RWPE2 (cell line): Measurements from ENCODE around the gene ME2.
A peak's percentile ranks its signal among the peaks of the same experiment; 100 is the strongest.

Experiments used
- ATAC-seq: fragments of 200-7000 bp; cut with Tn5 transposase; 3 replicates; pipeline ENCODE4 v1.9.1; 2021; ENCODE audit warnings: low read depth
- DNase-seq: peaks from one replicate; pipeline ENCODE4 v3.0.0-alpha.2; 2020; ENCODE audit warnings: low spot score
- H3K27ac ChIP-seq: fragments of 450-650 bp; 2 replicates; pipeline ENCODE4 v1.5.1; 2017; ENCODE audit warnings: mild to moderate bottlenecking; ENCODE audit not compliant: poor library complexity, severe bottlenecking
- H3K27me3 ChIP-seq: fragments of 250-450 bp; sonication (Bioruptor Pico); 2 replicates; pipeline ENCODE4 v1.5.1; 2021; ENCODE audit warnings: mild to moderate bottlenecking, moderate library complexity; ENCODE audit not compliant: insufficient read depth, poor library complexity, severe bottlenecking
- H3K36me3 ChIP-seq: fragments of 250-450 bp; sonication (Bioruptor Pico); 2 replicates; pipeline ENCODE4 v1.5.1; 2020; ENCODE audit warnings: low read depth, mild to moderate bottlenecking, moderate library complexity
- H3K4me1 ChIP-seq: fragments of 250-450 bp; sonication (Bioruptor Pico); 2 replicates; pipeline ENCODE4 v1.5.1; 2021; ENCODE audit warnings: mild to moderate bottlenecking, moderate library complexity; ENCODE audit not compliant: insufficient read depth, poor library complexity, severe bottlenecking
- H3K4me3 ChIP-seq: fragments of 250-450 bp; sonication (Bioruptor Pico); 2 replicates; pipeline ENCODE4 v1.5.1; 2021; ENCODE audit warnings: mild to moderate bottlenecking, moderate library complexity; ENCODE audit not compliant: severe bottlenecking
- H3K9me3 ChIP-seq: fragments of 250-450 bp; sonication (Bioruptor Pico); 2 replicates; pipeline ENCODE4 v1.5.1; 2021; ENCODE audit warnings: mild to moderate bottlenecking, moderate library complexity; ENCODE audit not compliant: severe bottlenecking
- CTCF ChIP-seq: fragments of 450-650 bp; IDR thresholded peaks from one replicate; pipeline ENCODE4 v1.5.1; 2017; ENCODE audit warnings: mild to moderate bottlenecking, moderate library complexity; ENCODE audit not compliant: poor library complexity, severe bottlenecking

The ME2 gene

GRCh38 chr18:50859793-50860555, 18.9 kb upstream of the ME2 start:
- Histone ChIP-seq H3K27ac (no peak overlapping the region), H3K27me3 (no peaks in the 10 kb centered on the region), H3K4me1 (no peaks in the 10 kb centered on the region), H3K9me3 (no peaks in the 10 kb centered on the region), H3K4me3 (no peak overlapping the region), H3K36me3 (no peaks in the 10 kb centered on the region)
- ATAC-seq, result no peak
- TF ChIP-seq CTCF, result no peak
- no peak for DNase-seq

GRCh38 chr18:50861617-50862016, 17.3 kb upstream of the ME2 start:
- Histone ChIP-seq H3K36me3 (no peaks in the 10 kb centered on the region), H3K27ac (no peak overlapping the region), H3K9me3 (no peaks in the 10 kb centered on the region), H3K4me3 (no peak overlapping the region), H3K27me3 (no peaks in the 10 kb centered on the region), H3K4me1 (no peaks in the 10 kb centered on the region)
- ATAC-seq, result no peak
- no peak for DNase-seq
- TF ChIP-seq CTCF, result no peak

- Histone ChIP-seq H3K4me3 (no peak overlapping the region), H3K36me3 (no peaks in the 10 kb centered on the region), H3K4me1 (no peaks in the 10 kb centered on the region), H3K27me3 (no peaks in the 10 kb centered on the region), H3K27ac (no peak overlapping the region), H3K9me3 (no peaks in the 10 kb centered on the region)
- TF ChIP-seq CTCF, result no peak
- ATAC-seq (no peak), DNase-seq (no peak)
Observed at GRCh38 chr18:50862401-50862800, 16.5 kb upstream of the ME2 start.

- Histone ChIP-seq H3K4me1 (peaks cover 10% of the 10 kb centered on the region), H3K27ac (no peak overlapping the region), H3K27me3 (no peaks in the 10 kb centered on the region), H3K36me3 (no peaks in the 10 kb centered on the region), H3K9me3 (no peaks in the 10 kb centered on the region), H3K4me3 (no peak overlapping the region)
- ATAC-seq, result no peak
- no peak for DNase-seq
- no peak for TF ChIP-seq CTCF
Observed at GRCh38 chr18:50863840-50864375, 15.0 kb upstream of the ME2 start.

- Histone ChIP-seq H3K4me3 (no peak overlapping the region), H3K27me3 (no peaks in the 10 kb centered on the region), H3K27ac (no peak overlapping the region), H3K9me3 (no peaks in the 10 kb centered on the region), H3K36me3 (no peaks in the 10 kb centered on the region), H3K4me1 (peaks cover 36% of the 10 kb centered on the region)
- ATAC-seq (0 out of 3 replicates have a peak, but pooled peaks have one; percentile 20), DNase-seq (no peak)
- peak; percentile 56 for TF ChIP-seq CTCF
Observed at GRCh38 chr18:50866765-50867164, 12.2 kb upstream of the ME2 start.
